GM12891 (cell line): Measurements from ENCODE around the gene MNX1.

Experiments used
- POLR2AphosphoS5 ChIP-seq: IDR thresholded peaks from 2 replicates; pipeline ENCODE4 v1.6.1; 2011; ENCODE audit warnings: low read depth, low read length, control low read depth
- TAF1 ChIP-seq: IDR thresholded peaks from 2 replicates; pipeline ENCODE4 v1.6.1; 2011; ENCODE audit warnings: low read depth, low read length, control low read depth

- TF ChIP-seq TAF1 (no peak), POLR2AphosphoS5 (no peak)
These were observed 16.0 kb downstream of the MNX1 start for GRCh38 chr7:156994417-156994816.
